Uterus (tissue), 4 donors: ENCODE results near the gene ATP6V0E2. TPM values are rescaled to one million over a fixed set of nuclear protein-coding genes. Genes with fewer than 3 reads are reported as not detected.

ENCODE experiments used
- DNase-seq, 2 donors: peaks; one replicate each; pipeline ENCODE4 v3.0.0-alpha.2; 2019 to 2020
- H3K27ac ChIP-seq, 2 donors: fragments of 200-600 bp; sonication (generic); 1 replicate in 1 of 2; 2 replicates in 1 of 2; pipeline ENCODE4 v1.5.1; 2016 to 2018
- H3K27me3 ChIP-seq, 2 donors: fragments of 200-600 bp; sonication (generic); one replicate each; pipeline ENCODE4 v1.5.1; 2018 to 2019; ENCODE audit warnings: control low read depth in 1 of 2
- H3K36me3 ChIP-seq, 2 donors: fragments of 200-600 bp; sonication (generic); one replicate each; pipeline ENCODE4 v1.5.1; 2019; ENCODE audit warnings: control low read depth in 1 of 2
- H3K4me1 ChIP-seq, 2 donors: fragments of 200-600 bp; sonication (generic); one replicate each; pipeline ENCODE4 v1.5.1; 2018 to 2019; ENCODE audit warnings: control low read depth in 1 of 2
- H3K4me3 ChIP-seq, 2 donors: fragments of 200-600 bp; sonication (generic); 1 replicate in 1 of 2; 2 replicates in 1 of 2; pipeline ENCODE4 v1.5.1; 2018 to 2019; ENCODE audit warnings: mild to moderate bottlenecking in 1 of 2
- H3K9me3 ChIP-seq, 2 donors: fragments of 200-600 bp; sonication (generic); one replicate each; pipeline ENCODE4 v1.5.1; 2019; ENCODE audit warnings: control low read depth in 1 of 2
- CTCF ChIP-seq, 4 experiments: fragments of 200-600 bp in 2 of 4; fragments of 450-650 bp in 2 of 4; sonication (generic) in 2 of 4; IDR thresholded peaks; one replicate each; pipeline ENCODE4 v1.5.1; 2016 to 2019; ENCODE audit warnings: antibody characterized with exemption in 4 of 4, mild to moderate bottlenecking in 2 of 4, moderate library complexity in 1 of 4
- POLR2A ChIP-seq, 2 donors: fragments of 450-650 bp; IDR thresholded peaks; one replicate each; pipeline ENCODE4 v1.6.1; 2016; ENCODE audit warnings: antibody characterized with exemption in 2 of 2, mild to moderate bottlenecking in 1 of 2, moderate library complexity in 1 of 2
- intact Hi-C: fragments of 100-400 bp; cut with DNase I; formaldehyde crosslinking; loops from one replicate; pipeline ENCODE4 v1.15.1; 2023; ENCODE audit warnings: low total_unique reads
- total RNA-seq, 4 donors: library from RNA; depleted of rRNA in 3 of 4; stranded (reverse); fragments of >200 nt in 3 of 4; gene quantifications; one replicate each; pipeline versions ENCODE4 v1.1.0 to v1.2.4, GENCODE V29; 2014 to 2023
- donor health status: DM: yes; HTN: yes; CAD: no.

Gene ATP6V0E2
- total RNA-seq, result 10 to 100 TPM in 2 of 4 donors, 1 to 10 TPM in 2; 2.6 to 22.5 (median 10.1) TPM

DNA sequence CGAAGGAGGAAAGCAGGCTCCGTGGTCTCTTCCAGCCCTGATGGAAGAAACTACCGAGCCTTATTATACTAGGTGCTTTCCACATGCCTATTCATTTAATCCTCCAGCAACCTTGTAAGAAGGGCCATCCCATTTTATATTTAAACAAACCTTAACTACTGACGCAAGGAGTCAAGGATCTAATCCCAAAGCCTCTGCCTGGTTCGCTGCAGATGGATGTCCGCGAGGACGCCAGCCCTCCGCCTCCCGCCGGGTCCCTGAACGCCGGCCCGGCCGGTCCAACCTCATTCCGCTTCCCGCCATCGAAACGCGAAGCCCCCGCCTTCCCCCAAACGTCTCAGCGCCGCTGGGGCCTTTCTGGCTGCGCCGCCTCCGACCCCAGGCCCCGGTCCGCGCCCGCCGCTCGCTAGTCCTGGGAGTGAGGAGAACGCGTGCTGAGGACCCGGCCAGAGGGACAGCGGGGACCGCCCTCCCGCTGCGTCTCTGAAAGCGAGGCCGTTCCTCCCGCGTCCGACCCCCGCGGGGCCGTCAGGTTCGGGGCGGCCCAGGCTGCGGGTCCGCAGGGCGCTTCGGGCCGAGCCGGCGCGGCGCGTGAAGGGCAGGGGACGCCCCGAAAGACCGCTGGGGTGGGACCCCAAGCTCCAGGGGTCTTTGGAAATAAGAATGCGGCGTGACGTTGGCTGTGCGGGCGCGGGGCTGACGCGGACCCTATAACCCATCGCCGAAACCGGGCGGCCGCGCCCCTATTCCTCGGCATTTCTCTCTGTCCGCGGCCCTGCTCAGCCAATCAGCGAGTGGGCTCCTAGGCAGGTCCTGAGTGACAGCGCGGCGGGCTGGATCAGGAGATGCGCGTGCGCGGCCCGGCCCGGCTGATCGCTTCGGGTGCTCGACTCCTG, at the start of gene ATP6V0E2:
Gene ATP6V0E2 (plus strand): TSS at position 896 of the 896 bp plus-strand sequence. CDS start 97 bp downstream, outside the sequence.
- intact Hi-C loops, result loop anchor here (10.0 kb wide), 1 partner anchor 1351 kb away; the partner anchor contains the start of gene ABCF2

GRCh38 chr7:149824301-149824741, 49.4 kb upstream of the ATP6V0E2 start:
- Histone ChIP-seq H3K4me3 (no peak overlapping the region), H3K9me3 (no peaks in the 10 kb centered on the region), H3K4me1 (no peaks in the 10 kb centered on the region), H3K27ac (no peak overlapping the region), H3K36me3 (no peaks in the 10 kb centered on the region), H3K27me3 (no peaks in the 10 kb centered on the region)
- intact Hi-C loops, result no loop called here
- TF ChIP-seq CTCF (IDR thresholded peaks at IDR 0.05), result no peak
- no peak for TF ChIP-seq POLR2A (IDR thresholded peaks at IDR 0.05)
- no peak for DNase-seq

More for the DNA sequence above, at the start of gene ATP6V0E2:
- H3K27me3 ChIP-seq, result no peaks in the 10 kb centered on the region
- TF ChIP-seq CTCF (IDR thresholded peaks at IDR 0.05) (peak in 1 of 4 experiments; percentile 19), POLR2A (IDR thresholded peaks at IDR 0.05) (peak; percentile 49 to 66)
- peak within 1 kb of the TSS; percentile 80 to 90 for H3K27ac ChIP-seq
- DNase-seq, result peak; percentile 91 to 93
- H3K4me1 ChIP-seq, result peaks cover 0 to 4% of the 10 kb centered on the region in 2 donors
- no peaks in the 10 kb centered on the region for H3K9me3 ChIP-seq
- H3K4me3 ChIP-seq, result peak within 1 kb of the TSS; percentile 59 to 68
- H3K36me3 ChIP-seq, result no peaks in the 10 kb centered on the region

- TF ChIP-seq POLR2A (IDR thresholded peaks at IDR 0.05) (no peak), CTCF (IDR thresholded peaks at IDR 0.05) (no peak)
- Histone ChIP-seq H3K4me1 (no peaks in the 10 kb centered on the region), H3K27ac (no peak overlapping the region), H3K4me3 (no peak overlapping the region), H3K36me3 (no peaks in the 10 kb centered on the region), H3K9me3 (no peaks in the 10 kb centered on the region), H3K27me3 (no peaks in the 10 kb centered on the region)
- DNase-seq, result no peak
- intact Hi-C loops, result no loop called here
Observed at GRCh38 chr7:149824748-149825566, 48.8 kb upstream of the ATP6V0E2 start.

GRCh38 chr7:149825567-149826343, 48.0 kb upstream of the ATP6V0E2 start:
- Histone ChIP-seq H3K27ac (no peak overlapping the region), H3K4me1 (no peaks in the 10 kb centered on the region), H3K36me3 (no peaks in the 10 kb centered on the region), H3K27me3 (no peaks in the 10 kb centered on the region), H3K9me3 (no peaks in the 10 kb centered on the region), H3K4me3 (no peak overlapping the region)
- intact Hi-C loops, result no loop called here
- TF ChIP-seq CTCF (IDR thresholded peaks at IDR 0.05), result no peak
- TF ChIP-seq POLR2A (IDR thresholded peaks at IDR 0.05), result no peak
- DNase-seq, result no peak
